IMR-90 (cell line): ENCODE data around the gene PHC2.

ENCODE experiments used
- FOS ChIP-seq: fragments of 150-350 bp; IDR thresholded peaks from 2 replicates; pipeline ENCODE4 v1.6.1; 2016; ENCODE audit warnings: low read depth, low read length
- MAZ ChIP-seq: IDR thresholded peaks from 2 replicates; pipeline ENCODE4 v1.6.1; 2012; ENCODE audit warnings: low read depth, mild to moderate bottlenecking, low read length, improper control_type of control experiment, moderate library complexity, borderline replicate concordance
- MXI1 ChIP-seq: IDR thresholded peaks from 2 replicates; pipeline ENCODE4 v1.6.1; 2012; ENCODE audit warnings: low read depth, mild to moderate bottlenecking, low read length, moderate library complexity, borderline replicate concordance
- POLR2A ChIP-seq: IDR thresholded peaks from 2 replicates; pipeline ENCODE4 v1.6.1; 2012; ENCODE audit warnings: mild to moderate bottlenecking, low read depth, low read length
- RAD21 ChIP-seq: IDR thresholded peaks from 2 replicates; pipeline ENCODE4 v1.6.1; 2012; ENCODE audit warnings: low read length, improper control_type of control experiment
- TF ChIP-seq, protein P1 (sequence below): conservative IDR thresholded peaks from 2 replicates; pipeline ENCODE4 v1.5.1; 2012; ENCODE audit warnings: mild to moderate bottlenecking, low read depth, low read length, improper control_type of control experiment

DNA sequence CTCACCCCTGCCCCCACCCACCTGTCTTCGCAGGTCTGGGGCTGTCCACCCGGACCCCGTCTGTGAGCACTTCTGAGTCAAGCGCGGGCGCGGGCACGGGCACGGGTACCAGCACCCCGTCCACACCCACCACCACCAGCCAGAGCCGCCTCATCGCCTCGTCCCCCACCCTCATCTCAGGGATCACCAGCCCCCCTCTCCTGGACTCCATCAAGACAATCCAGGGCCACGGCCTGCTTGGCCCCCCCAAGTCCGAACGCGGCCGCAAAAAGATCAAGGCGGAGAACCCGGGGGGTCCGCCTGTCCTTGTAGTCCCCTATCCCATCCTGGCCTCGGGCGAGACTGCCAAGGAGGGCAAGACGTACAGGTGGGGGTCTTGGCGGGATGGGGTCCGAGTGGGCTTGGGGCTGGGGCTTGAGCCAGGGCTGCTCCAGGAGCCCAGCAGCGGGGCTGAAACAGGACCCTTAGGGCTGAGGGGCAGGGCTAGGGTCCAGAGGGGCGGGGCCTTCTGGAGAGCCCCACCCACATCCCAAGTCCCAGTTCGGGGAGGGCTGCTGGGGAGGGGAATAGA is 150.7 kb downstream of the PHC2 start:
- TF ChIP-seq, protein P1, sequence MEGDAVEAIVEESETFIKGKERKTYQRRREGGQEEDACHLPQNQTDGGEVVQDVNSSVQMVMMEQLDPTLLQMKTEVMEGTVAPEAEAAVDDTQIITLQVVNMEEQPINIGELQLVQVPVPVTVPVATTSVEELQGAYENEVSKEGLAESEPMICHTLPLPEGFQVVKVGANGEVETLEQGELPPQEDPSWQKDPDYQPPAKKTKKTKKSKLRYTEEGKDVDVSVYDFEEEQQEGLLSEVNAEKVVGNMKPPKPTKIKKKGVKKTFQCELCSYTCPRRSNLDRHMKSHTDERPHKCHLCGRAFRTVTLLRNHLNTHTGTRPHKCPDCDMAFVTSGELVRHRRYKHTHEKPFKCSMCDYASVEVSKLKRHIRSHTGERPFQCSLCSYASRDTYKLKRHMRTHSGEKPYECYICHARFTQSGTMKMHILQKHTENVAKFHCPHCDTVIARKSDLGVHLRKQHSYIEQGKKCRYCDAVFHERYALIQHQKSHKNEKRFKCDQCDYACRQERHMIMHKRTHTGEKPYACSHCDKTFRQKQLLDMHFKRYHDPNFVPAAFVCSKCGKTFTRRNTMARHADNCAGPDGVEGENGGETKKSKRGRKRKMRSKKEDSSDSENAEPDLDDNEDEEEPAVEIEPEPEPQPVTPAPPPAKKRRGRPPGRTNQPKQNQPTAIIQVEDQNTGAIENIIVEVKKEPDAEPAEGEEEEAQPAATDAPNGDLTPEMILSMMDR, result no peak
- TF ChIP-seq FOS (no peak), MXI1 (no peak), POLR2A (no peak), RAD21 (no peak), MAZ (no peak)
